IPS-11a (cell line): Measurements from ENCODE around the gene DNAAF8.

Source experiments
- H3K4me3 ChIP-seq: one replicate; pipeline ENCODE4 v1.5.1; 2013; ENCODE audit warnings: low read depth, low read length, control low read depth

DNAAF8 gene

DNA sequence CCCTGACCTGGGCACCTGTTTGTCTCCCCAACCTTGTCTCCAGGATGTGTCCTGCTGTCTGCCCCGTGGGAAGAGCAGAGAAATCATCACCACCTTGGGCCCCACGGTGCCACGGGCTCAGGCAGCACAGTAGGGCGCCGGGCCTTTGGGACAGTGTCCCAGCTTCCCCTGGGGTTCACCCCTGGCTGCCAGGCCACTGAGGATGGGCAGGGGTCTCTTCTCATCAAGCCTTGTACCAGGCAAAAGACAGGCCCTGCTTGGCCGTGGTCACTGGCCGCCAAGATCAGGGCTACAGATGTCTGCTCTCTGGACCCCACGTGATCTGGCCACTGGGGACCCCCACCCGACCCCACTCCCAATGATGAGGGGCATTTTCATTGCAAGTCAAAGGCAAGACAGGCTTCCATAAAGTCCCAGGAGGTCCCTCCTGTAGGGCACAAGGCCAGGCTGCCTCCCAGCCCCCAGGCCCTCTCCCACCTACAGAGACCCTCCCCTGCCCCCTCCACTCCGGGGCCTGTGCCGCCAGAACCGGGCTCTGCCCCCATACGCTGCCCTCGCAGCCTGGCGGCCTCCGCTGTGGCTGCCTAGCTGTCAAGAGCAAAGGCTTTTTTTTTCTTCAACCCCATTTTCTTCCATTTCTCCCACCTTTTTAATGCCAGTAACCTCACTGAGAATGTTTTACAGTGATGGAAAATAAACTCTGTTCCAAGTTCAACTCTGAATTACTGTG lies 14.5 kb downstream of the DNAAF8 start:
- H3K4me3 ChIP-seq, result no peak overlapping the region

DNA sequence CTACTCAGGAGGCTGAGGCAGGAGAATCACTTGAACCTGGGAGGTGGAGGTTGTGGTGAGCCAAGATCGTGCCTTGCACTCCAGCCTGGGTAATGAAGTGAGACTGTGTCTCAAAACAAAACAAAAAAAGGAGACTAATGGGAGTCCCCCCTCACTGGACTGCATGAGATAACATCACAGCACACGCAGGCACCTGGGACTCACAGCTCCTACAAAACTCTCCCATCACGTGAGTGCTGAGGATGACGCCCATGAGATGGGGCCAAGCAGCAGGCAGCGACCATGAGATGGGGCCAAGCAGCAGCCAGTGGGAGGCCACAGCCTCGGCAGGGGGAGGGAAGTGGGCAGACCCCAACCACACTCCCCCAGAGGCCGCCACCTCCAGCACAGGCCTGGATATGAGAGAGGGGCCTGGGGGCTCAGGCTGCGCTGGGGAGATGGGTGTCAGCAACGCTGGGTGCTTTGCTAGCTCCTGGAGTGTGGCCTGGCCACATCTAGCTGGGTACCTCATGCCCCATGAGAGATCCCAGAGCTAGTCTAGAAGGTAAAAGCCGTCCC lies 15.4 kb downstream of the DNAAF8 start:
- no peak overlapping the region for H3K4me3 ChIP-seq

DNA sequence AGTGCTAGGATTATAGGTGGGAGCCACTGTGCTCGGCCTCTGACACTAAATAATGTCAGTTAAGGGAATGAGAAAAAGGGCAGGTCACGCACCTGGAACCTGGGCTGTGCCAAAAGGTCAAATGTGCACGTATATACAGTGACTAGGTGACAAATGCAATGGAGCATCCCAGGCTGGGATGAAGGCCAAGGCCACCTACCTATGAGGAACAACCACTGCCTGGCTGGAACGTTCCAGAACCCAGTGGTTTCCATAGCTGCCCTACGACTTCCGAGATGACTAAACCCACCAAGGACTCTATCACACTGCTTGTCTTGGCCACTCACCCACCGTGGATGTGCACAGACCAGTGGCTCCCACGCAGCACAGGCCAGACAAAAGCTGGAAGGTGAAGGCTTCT lies 16.6 kb downstream of the DNAAF8 start:
- no peak overlapping the region for H3K4me3 ChIP-seq

DNA sequence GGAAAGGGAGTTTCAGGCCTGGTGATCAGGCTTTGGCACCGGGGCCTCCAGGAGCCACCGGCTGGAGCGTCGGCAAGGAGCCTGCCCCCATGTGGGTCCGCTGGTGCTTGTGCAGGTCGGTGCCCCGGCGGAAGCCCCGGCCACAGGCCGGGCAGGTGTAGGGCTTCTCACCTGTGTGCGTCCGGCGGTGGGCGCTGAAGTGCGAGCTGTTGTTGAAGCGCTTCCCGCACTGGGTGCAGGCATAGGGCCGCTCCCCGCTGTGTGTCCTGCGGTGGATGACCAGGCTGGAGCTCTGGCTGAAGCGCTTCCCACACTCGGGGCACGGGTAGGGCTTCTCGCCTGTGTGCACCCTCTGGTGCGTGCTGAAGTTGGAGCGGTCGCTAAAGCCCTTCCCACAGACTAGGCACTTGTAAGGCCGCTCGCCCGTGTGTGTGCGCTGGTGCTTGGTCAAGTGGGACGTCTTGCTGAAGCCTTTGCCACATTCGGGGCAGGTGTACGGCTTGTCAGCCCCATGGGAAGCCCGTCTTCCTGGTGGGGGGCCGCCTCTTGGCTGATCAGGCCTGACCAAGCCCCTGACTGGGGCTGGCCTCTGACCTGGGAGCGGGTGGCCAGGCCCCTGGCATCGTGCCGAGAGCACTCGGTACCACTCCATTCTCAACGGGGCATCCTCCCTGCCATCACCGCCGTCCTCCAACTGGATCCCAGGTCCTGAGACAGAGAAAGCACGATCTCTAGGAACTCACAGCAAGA lies 18.2 kb downstream of the DNAAF8 start:
- H3K4me3 ChIP-seq, result no peak overlapping the region

DNA sequence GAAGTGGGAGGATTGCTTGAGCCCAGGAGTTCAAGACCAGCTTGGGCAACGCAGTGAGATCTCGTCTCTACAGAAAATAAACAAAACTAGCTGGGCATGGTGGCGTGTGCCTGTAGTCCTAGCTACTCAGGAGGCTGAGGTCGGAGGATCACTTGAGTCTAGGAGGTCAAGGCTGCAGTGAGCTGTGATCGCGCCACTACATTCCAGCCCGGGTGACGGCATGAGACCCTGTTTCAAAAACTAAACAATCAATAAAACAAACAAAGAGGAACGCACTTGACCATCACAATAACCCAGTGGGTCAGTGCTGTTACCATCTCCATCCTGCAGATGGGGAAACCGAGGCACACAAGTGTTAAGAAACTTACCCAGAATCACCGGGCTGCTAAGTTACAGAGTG lies 18.9 kb downstream of the DNAAF8 start:
- no peak overlapping the region for H3K4me3 ChIP-seq

DNA sequence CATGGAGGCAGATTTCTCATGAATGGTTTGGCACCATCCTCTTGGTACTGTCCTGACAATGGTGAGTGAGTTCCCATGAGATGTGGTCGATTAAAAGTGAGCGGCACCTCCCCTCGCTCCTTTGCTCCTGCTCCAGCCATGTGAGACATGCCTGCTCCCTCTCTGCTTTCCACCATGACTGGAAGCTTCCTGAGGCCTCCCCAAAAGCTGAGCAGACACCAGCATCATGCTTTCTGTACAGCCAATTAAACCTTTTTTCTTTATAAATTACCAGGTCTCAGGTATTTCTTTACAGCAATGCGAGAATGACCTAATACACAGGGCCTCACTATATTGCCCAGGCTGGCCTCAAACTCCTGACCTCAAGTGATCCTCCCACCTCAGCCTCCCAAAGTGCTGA lies 20.5 kb downstream of the DNAAF8 start:
- H3K4me3 ChIP-seq, result no peak overlapping the region

DNA sequence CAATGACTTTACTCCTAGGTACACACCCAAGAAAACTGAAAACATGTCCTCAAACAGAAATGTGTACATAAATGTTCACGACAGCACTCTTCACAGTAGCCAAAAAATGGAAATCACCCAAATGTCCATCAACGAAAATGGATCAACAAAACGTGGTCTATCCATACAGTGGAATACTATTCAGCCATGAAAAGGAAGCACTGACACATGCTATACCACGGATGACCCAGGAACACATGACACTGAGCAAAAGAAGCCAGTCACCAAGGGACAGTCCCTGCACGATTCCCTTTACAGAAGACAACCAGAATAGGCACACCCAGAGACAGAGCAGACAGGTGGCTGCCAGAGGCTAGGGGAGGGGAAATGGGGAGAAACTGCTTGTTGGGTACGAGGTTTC lies 21.4 kb downstream of the DNAAF8 start:
- H3K4me3 ChIP-seq, result no peak overlapping the region

DNA sequence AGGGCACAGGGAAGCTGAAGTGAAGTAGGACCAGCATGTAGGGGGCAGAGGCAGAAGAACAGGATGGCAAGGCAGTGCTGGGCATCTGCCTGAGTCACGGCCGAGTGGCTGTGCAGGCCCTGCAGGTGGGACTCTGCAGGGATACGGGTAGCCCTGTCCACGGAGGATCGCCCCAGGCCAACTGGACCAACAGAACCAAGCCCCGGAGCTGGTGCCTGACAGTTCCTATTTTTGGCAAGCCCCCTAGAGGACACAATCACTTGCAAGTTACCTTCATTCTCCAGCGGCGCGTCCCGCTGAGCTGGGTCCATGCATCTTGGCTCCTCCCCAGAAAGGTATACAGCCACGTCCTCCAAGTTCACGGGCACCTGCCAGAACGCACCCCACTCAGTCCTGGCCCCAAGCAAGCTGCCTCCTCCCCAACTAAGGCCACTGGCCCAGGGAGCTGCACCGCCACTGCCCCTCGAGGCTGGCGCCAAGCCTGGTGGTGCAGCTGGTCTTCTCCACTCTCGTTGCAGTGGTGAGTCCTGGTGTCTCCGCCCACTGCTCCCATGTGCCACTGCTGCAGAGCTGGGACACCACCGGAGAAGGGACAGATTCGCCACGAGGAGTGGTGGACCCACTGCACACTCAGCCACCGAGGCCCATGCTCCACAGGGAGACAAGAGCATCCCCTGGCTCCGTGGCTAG lies 26.0 kb downstream of the DNAAF8 start:
- no peak overlapping the region for H3K4me3 ChIP-seq

DNA sequence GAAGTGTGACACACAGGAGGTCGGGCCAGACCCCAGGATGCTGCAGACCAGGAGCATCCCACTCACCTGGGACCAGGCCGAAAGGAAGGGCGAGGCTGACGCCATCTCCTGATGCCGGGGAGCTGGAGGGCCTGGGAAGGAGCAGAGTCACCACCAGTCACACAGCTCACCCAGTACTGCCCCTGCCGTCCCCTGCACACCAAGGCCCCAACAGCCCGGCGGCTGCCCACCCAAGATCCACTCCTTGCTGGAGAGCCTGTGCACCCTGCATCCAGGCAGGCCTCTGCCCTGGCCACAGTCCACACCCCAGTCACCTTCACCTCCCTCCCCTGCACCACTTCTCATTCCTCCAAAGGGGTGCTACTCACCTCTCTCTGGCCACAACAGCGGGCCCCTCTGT lies 27.9 kb downstream of the DNAAF8 start:
- H3K4me3 ChIP-seq, result no peak overlapping the region

DNA sequence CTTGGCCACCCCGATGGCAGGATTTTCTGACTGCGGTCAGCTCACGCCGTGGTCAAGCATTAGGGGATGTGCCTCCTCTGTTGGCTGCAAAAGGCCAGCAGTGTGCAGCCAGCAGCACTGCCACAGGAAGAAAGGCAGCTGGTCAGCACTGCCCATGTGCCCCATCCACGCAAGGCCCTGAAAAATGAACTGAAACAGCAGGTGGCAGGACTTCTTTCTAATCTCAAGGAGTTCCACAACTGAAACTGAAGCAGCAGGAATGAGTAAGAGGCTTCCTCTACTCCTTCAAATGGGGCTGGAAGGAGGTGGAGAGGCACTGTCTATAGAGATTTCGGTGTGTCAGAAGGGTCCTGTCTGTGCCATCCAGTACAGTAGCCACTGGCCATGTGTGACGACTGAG lies 29.5 kb downstream of the DNAAF8 start:
- no peak overlapping the region for H3K4me3 ChIP-seq

DNA sequence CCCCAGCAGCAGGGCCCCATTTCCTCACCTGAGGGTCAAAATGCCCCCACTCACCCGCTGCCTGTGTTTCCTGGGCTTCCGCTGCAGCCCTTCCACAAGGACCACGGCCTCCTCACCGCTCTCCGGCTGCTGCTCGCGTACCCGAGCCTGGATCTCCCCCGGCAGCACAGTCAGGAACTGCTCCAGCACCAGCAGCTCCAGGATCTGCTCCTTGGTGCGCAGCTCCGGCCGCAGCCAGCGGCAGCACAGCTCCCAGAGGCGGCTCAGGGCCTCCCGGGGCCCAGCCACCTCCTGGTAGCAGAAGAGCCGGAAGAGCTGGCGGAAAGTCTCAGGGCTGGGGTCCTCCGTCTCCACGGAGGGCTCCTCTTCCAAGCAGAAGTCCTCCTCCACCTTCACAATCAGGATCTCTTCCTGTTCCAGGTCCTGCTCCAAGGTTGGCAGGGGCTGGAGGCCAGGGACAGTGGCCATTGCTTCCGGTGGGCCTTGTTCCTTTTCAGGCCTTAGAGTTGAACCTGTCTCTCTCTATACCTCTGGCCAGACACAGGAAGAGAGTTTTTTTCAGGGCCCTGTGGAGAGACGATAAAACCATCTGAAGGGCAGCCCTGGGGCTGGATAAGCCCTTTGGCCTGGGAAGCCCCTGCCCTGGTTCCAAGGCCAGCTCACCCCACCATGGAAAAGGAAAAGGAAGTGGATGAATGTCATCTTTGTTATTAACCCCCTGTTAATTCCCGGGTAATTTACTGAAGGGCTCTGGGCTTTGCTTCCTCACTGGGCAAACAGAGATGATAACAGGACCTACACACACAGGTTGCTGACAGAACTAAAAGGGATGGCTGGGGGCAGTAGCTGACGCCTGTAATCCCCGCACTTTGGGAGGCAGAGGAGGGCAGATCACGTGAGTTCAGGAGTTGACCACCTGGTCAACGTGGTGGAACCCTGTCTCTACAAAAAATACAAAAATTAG lies 31.5 kb downstream of the DNAAF8 start:
- peak overlapping the region; percentile 80 for H3K4me3 ChIP-seq

DNA sequence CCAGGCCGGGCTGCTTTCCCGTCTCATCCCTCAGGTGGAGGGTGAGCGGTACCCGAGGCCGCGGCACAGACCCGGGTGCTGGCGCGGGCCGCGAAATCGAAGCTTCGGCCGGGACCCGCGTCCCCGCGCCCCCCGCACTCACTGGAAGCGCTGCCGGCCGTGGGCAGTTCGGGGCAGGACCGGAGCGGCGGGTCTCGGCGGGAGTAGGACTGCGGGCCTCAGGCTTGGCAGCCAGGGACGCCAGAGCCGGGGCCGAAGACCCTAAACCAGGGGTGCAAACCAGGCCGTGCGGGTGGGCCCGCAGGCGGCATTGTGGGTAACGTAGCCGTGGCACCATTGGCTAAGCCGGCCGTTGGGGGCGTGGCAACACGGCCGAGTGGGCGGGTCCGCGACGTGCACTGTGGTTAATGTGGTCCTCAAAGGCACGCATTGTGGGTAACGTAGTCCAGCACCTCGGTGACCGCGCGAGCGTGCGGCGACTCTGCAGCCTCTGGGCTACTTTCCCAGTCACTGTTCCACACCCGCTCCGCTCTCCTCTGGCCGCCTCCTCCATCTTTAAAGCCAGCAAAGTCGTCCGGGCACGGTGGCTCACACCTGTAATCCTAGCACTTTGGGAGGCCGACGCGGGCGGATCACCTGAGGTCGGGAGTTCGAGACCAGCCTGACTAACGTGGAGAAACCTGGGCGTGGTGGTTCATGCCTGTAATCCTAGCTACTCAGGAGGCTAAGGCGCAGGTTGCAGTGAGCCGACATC lies 32.7 kb downstream of the DNAAF8 start, which contains the start of gene ZNF500:
ZNF500 (minus strand) TSS at position 288 of the 754 bp plus-strand sequence. CDS start 1,184 bp downstream, outside the sequence.
- peak within 1 kb of the TSS; percentile 80 for H3K4me3 ChIP-seq

DNA sequence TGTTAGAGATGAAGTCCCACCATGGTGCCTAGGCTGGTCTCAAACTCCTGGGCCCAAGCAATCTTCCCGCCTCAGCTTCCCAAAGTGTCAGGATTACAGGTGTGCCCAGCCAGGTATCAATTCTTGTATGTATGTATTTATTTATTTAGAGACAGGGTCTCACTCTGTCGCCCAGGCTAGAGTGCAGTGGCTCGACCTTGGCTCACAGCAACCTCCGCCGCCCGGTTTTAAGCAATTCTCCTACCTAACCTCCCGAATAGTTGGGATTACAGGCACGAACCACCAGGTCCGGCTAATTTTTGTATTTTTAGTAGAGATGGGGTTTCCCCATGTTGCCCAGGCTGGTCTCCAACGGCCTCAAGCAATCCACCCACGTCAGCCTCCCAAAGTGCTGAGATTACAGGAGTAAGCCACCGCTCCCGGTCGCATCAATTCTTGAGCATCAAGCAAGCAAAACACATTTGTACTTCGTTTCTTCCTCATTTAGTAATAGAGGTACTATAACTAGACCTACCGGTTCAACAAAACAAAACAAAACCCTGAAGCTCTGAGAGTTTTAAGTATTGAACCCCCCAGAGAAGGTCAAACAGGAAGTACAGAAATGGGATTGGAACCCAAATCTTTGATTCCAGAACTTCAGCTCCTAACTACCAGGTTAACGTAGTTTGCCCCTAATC lies 33.7 kb downstream of the DNAAF8 start:
- peak overlapping the region; percentile 29 for H3K4me3 ChIP-seq

DNA sequence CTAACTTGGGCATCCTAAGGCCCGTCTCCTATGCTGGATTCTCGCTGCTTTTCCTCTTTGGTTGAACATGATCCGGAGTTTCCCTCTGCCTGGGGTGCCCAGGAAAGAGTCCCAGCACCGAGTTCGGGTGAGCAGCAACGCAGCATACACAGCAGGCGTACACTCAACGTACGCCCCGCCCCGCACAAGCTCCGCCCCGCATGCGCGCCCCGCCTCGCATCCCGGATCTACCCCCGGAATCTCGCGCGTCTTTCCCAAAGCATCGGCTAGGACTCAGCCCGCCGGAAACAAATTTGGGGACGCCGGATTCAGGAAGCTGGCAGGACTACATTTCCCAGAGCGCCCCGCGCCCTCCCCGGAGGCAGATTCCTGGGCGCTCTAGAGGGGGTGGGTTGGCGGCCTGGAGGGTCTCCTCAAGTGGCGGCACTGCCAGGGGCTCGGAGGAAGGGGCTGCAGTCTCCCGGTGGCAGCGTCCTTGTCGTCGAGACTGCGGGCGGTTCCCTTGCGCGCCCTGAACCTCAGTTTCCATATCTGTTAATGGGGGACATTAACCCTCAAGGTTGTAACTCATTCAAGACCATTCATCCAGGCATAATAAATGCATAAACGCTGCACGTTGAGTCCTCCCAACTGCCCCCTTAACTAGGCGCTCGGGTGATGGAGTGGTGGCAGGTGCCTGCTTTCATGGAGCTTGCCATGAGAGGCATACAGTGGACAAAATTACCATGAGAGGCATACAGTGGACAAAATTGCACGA lies 34.4 kb downstream of the DNAAF8 start:
- peak overlapping the region; percentile 41 for H3K4me3 ChIP-seq

DNA sequence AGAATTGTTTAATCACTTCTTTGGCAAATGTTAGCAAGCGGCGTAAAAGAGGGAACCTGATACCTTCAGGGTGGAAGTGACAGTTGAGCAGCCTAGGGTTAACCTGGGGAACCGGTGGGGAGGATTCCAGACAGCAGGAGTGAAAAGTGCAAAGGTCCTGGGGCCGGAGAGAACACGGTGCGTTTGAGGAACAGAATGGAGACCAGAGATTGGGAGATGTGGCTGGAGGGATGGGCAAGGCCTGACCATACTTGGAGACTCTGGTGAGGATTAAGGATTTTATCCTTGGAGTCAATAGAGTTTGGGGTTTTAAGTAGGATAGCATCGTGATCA lies 34.9 kb downstream of the DNAAF8 start:
- H3K4me3 ChIP-seq, result peak overlapping the region; percentile 41

DNA sequence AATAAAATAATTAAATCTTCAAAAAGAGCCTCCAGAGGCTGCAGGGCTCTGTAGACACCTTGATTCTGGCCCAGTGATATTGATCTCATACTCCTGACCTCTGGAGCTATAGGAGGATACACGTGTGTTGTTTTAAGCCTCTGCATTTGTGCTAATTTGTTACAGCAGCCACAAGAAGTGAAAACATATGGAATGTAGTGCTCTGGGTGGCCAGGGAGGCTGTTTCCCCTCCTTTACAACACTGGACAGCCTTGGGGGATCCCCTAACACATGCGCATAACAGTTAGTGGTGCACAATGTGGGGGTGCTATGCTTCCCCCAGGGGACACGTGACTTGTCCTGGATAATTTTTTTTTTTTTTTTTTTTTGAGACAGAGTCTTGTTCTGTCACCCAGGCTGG lies 37.3 kb downstream of the DNAAF8 start:
- H3K4me3 ChIP-seq, result no peak overlapping the region

DNA sequence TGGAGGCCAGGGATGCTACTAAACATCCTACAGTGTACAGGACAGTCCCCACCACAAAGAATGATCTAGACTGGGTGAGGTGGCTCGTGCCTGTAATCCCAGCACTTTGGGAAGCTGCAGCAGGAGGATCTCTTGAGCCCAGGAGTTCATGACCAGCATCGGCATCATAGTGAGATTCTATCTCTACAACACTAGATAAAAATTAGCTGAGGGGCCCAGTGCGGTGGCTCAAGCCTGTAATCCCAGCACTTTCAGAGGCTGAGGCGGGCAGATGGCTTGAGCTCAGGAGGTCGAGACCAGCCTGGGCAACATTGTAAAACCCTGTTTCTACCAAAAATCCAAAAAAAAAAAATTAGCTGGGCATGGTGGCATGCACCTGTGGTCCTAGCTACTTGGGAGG lies 38.0 kb downstream of the DNAAF8 start:
- no peak overlapping the region for H3K4me3 ChIP-seq

DNA sequence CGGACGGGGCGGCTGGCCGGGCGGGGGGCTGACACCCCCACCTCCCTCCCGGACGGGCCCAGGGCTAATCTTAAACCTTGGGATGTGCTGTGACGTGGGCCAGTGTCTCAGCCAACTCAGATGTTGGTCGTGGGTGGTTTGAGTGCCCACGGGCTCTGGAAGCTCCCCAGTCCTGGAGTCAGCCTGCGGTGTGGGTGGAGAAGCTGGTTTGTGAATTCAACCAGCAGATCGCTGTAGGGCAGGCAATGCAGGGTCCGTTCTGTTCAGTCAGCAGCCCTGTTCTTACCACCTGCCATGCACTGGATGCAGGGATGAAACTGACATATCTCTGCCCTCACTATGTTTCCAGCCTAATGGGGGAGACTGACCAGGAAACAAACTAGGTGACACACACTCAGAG lies 40.7 kb downstream of the DNAAF8 start:
- H3K4me3 ChIP-seq, result no peak overlapping the region
